ENCODE data around the gene UQCR10.
A peak's percentile ranks its signal among the peaks of the same experiment; 100 is the strongest.

Gene UQCR10

DNA sequence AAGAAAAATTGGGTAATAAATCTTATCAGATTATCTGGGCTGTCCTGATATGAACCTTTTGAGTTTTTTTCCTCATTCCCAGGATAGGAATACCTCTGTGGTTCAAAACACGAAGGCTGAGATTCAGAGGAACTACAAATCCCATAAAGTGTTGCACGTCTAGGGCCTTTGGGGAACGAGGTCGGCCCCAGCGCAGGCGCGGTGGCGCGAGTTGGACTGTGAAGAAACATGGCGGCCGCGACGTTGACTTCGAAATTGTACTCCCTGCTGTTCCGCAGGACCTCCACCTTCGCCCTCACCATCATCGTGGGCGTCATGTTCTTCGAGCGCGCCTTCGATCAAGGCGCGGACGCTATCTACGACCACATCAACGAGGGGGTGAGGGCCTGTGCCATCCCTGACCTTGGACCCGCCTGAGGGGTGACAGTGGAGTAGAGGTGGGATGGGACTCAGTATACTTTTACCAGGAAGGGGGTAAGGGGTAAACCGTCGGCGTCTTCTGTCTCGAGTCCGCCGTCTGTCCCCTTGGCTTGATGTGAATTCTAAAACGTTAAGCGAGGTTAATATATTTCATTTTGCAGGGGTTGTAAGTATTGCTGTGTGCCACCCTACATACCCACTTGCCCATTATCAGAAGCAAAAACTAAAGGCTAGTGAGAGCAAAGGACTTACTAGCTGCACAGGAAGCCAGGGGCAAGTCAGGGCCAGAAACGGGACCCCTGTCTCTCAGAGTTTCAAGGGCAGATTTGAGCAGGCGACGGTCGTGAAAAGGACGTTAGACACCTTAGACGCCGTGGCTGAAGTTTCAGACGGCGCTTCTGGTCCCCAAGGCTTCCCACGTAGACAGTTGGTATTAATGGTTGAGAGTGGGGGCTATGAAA, at the start of gene UQCR10:
UQCR10 (plus strand) TSS at position 199 of the 881 bp plus-strand sequence; CDS start at position 229, 30 bp downstream.
- peak; percentile 94 for DNase-seq

DNA sequence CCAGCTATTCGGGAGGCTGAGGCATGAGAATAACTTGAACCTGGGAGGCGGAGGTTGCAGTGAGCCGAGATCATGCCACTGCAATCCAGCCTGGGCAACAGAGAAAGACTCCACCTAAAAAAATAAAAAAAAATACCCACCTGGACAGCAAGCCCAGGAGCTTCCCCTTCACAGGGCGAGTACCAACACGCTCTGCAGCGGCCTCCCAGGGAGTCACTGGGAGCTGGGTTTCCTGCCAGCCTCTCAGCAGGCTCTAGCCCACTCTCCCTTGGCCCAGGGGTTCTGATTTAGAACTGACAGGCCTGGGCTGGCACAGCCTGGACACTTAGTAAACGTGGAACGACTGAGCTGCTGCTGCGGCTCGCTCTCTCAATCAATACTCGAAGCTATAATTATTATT, 49.4 kb upstream of the UQCR10 start:
- no peak for DNase-seq

DNA sequence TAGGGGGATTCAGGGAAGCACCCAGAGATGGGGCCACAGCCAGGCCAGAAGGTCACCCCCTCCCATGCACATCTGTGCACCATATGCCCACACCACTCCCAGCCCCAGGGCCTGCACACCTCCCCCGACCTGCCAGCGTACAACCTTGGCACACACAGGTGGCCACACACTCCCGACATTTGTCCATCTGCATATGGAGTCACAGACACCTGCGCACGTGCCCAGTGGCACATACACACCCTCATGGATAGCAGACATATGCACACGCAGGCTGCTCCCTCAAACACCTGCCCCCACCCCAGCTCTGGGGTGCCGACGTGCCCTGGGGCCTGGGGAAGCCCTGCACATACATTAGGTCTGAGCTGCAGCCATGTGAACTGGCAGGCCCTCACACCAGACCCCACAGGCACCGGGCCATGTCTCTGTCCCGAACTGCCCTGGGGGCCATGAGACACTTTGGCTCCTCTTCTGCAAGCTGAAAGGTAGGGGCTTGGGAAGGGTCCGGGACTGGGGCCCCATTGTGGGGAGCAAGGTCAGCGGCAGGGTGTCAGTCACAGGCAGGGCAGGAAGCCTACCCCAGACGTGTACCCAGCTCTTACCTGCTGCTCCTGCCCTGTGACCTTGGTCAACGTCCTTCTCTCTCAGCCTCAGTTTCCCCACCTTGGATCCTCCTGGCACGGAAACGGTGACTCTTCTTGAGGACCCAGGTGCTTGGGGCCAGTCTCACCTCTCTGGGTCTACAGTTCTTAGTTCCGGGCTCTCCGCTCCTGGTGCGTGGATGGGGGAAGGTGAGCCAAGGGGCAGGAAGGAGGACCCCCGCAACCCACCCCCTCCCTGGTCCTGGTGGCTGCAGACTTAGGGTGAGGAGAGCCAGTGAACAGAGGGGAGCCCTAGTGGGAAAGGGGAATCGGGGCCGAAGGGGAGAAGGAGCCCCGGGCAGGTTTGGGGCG, 47.9 kb upstream of the UQCR10 start:
- DNase-seq, result no peak

- no peak for DNase-seq
These were observed 47.1 kb upstream of the UQCR10 start, which contains the start of gene CABP7 for GRCh38 chr22:29719899-29720645. TSS of gene CABP7 (plus strand) at chr22:29720003. CDS start at chr22:29720425, 422 bp downstream.

GRCh38 chr22:29720811-29721323, 46.3 kb upstream of the UQCR10 start:
- DNase-seq, result no peak

DNA sequence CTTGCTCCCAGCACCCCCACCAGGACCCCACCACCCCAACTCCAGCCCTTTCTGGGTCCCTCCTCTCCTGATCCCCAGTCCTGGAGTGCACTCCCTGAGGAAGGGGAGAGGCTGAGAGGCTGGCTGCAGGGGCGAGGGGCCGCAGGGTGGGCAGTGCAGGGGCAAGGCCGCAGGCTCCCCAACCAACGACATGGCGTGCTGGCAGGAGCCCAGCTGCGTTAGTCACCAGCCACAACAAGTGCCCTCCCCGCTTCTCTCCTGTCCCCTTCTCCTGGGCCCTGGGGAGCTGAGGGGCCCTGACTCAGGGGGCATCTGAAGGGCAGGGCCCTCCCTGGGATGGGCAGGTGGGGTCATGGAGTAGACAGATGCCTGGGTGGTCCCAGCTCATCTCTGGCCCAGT, 45.0 kb upstream of the UQCR10 start:
- no peak for DNase-seq

DNA sequence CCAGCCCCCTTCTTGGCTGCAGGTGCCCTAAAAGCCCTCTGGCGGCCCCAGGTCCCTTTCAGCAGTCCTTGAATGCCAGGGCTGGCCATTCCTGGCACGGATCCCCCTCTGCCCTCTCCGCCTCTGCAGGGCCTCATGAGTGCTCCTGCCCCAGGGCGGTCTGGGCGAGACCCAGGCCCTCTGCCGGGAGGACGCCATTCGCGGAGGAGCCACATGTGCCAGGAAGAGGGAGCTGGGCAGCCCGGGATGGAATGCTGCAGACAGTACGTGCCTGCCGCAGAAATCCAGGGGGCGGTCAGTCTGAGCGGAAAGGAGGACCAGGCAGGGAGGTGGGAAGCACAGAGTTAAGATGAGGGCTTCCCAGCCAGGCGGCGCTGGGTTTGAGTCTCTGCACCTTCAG, 44.6 kb upstream of the UQCR10 start:
- no peak for DNase-seq

GRCh38 chr22:29723766-29724165, 43.4 kb upstream of the UQCR10 start:
- no peak for DNase-seq

- DNase-seq, result no peak
These were observed 42.3 kb upstream of the UQCR10 start for GRCh38 chr22:29724843-29725242.

DNA sequence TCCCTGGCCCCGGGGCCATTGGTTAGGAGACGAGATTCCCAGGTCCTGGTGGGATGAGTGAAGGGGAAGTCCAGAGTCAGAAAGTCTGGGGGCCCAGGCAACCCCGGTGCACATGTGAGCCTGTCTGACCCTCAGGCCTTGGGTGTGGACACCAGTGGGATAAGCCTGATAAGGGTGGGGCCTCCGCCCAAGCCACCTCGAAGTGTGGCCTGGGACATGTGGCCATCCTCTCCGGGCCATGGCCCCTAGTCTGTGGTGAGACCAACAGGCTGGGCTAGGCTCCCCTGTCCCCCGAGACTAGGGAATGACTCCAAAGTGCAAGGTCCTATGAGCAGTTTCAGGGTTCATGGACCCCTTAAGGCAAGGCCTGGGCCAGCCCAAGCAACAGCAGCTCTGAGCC, 41.1 kb upstream of the UQCR10 start:
- no peak for DNase-seq

DNA sequence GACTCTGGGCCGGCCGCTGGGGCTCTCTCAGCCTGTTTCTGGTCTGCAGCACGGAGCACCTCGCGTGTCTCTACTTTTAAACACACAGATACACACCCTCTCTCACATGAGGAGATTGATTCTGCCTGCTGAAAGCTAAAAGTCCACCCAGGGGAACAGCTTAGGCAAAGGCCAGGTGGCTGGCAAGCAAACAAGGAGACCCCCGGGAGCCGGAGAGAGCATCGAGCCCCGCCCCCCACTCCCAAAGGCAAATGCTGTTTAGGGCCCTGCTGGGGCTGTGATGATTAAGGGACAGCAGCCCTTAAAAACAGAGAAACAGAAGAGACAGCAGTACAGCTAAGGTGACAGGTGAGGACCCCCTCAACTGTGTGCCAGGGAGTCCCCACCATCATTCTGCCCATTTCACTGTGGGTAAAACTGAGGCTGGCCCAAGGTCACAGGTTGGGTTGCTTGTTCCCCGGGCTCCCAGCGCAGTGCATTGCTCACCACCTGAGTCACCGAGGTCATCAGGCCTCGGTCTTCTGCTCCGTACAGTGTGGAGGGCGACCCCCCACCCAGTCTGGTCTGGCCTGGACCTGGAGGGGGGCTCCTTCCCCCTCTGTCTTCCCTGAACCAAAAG, 40.5 kb upstream of the UQCR10 start:
- no peak for DNase-seq

DNA sequence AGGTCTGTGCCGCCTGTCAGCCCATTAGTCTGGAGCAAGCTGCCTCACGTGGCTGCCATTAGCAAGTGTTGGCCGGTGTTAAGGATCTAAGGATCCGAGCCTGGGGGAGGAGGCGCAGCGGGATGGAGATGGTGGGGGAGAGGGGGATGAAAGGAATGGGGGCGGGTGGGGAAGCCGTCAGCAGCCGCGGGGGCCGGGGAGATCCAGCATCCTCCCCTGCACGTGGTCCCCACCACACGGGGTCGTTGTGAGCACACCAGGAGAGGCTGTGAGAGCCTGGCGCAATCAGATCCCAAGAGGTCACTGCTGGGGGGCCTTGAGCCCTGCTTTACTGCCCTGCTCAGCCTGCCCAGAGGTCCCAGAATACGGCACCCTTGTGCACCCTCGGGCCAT, 40.0 kb upstream of the UQCR10 start:
- DNase-seq, result no peak

GRCh38 chr22:29729161-29729560, 38.0 kb upstream of the UQCR10 start:
- no peak for DNase-seq

DNA sequence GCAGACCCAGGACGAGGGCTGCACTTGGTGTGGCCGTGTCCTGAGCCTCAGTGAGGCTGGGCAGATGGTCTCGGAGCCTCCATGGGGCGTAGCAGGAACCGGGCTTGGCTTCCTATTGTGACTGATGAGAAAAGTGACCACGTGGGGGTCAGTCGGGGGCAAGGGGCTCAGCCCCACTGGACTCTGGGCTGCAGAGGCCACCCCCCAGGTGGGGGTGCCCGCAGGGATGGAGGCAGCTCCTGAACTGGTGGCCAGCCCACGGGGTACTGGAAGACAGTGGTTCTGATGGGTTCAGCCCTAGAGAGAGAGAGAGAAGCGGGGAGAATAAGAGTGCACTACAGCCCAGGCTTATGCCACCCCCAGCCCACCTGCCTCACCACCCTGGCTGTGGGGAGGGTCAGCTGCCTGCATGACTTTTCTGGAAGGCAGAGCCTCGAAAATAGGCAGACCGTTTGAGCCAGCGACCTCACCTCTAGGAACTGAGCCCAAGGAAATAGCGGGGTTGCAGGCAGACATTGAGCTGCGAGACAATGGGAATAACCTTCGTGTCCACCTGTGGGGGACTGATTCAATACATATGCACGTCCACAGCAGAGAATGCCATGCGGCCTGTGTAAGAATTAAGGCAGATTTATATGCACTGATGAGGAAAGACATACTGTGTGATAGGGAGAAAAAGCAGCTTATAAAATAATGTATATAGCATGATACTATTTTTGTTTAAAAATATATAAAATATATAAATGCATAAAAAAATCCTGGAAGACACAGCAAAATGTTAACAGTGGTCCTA, 35.9 kb upstream of the UQCR10 start:
- no peak for DNase-seq

DNA sequence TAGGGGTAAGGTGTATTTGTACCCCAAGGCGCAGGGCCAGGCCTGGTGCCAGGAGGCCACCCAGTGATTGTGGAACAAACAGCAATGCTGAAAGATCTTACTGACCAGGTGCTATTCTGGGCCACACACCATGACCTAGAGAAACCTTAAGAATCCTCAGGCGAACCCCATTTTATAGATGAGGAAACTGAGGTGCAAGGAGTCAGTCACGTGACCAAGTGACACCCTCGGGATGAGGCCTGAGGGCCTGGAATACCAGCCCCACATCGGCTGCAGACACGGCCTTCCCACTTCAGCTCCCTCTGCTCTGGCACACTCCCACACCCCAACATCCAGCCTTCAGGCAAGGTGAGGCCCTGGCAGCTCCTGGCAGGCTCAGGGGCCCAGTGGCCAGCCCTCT, 34.3 kb upstream of the UQCR10 start:
- no peak for DNase-seq

DNA sequence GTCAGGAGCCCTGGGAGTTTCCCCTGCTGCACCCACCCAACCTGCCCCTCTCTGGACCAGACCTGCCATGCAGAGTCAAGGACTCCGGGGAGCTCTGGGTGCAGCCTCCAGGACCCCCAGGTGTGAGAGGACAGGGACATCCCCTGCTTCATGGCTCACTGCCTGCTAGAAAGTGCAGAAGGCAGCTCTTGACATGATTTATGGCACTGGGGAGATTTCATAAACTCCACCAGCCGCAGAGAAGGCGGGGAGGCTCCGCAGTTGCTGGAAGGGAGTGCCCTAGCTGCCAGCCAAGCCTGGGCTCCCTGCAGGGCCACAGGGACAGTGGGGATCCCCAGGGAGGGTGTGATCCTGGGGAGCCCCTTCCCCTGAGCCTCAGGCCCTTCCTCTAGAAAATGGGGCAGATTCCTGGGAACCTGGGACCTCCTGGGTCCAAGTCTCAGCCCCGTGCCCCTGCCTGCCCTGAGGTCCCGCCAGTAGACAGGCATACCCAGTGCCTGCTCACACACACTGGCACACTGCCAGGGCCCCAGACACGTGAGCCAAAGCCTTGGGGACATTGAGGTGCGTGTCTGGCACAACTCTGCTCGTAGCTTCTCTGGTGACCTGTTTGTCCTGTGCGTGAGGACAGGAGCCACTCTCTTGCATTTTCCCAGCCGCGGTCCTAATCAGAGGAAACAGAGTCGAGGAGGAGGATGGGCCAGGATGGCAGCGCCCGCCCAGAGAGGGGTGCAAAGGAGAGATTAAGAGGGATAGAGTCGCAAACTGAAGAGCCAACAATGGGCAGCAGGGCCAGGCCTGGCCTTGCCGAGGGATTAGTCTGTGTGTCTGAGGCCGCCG, 33.6 kb upstream of the UQCR10 start:
- DNase-seq, result no peak

GRCh38 chr22:29734406-29734805, 32.8 kb upstream of the UQCR10 start:
- no peak for DNase-seq

GRCh38 chr22:29734838-29735237, 32.3 kb upstream of the UQCR10 start:
- no peak for DNase-seq

GRCh38 chr22:29735416-29735815, 31.8 kb upstream of the UQCR10 start:
- DNase-seq, result no peak
